ENCODE data around the gene CLOCK.

GRCh38 chr4:55416176-55416575 is 130.5 kb downstream of the CLOCK start:
- no peak for TF ChIP-seq CTCF (IDR thresholded peaks at IDR 0.05)
- TF ChIP-seq POLR2AphosphoS5 (IDR thresholded peaks at IDR 0.05): no peak
